Measurements from ENCODE around the gene ASB15.
A peak's percentile ranks its signal among the peaks of the same experiment; 100 is the strongest.

Gene ASB15

GRCh38 chr7:123643495-123644441 is 42.1 kb downstream of the ASB15 start:
- Histone ChIP-seq H2BK12ac (ENCODE audit: low read length in 2 of 2) (peak overlapping the region in 1 of 2 experiments; percentile 24), H4K91ac (ENCODE audit: low read length) (no peak overlapping the region), H3K9ac (ENCODE audit: low read length) (peak overlapping the region; percentile 54), H3K79me1 (replicated peaks; ENCODE audit: low read length, poor library complexity, severe bottlenecking) (no peaks in the 10 kb centered on the region), H2AK5ac (ENCODE audit: low read length, severe bottlenecking) (no peak overlapping the region), H3K23ac (ENCODE audit: low read length in 2 of 2) (no peak overlapping the region), H3K4me2 (ENCODE audit: low read length, poor library complexity, severe bottlenecking) (peak overlapping the region; percentile 36), H3K4me1 (ENCODE audit: control insufficient read depth, insufficient read depth, low read depth, low read length) (no peaks in the 10 kb centered on the region), H2AFZ (ENCODE audit: low read depth, low read length) (peak overlapping the region; percentile 61), H3K4me3 (ENCODE audit: insufficient read depth in 1 of 2, low read depth in 1 of 2, low read length in 2 of 2) (peak overlapping the region in 1 of 2 experiments; percentile 61), H2BK5ac (ENCODE audit: low read depth, low read length, poor library complexity, severe bottlenecking) (no peak overlapping the region), H3K9me3 (ENCODE audit: control insufficient read depth, low read length) (no peaks in the 10 kb centered on the region), H3K4ac (ENCODE audit: low read depth in 1 of 2, low read length in 2 of 2) (no peak overlapping the region), H3K27ac (ENCODE audit: low read length, poor library complexity, severe bottlenecking) (peak overlapping the region; percentile 19), H2BK120ac (ENCODE audit: low read depth, low read length) (no peak overlapping the region), H3K27me3 (ENCODE audit: control insufficient read depth in 1 of 2, insufficient read depth in 1 of 2, low read length in 2 of 2) (no peaks in the 10 kb centered on the region), H2BK15ac (ENCODE audit: low read depth, poor library complexity, severe bottlenecking) (no peak overlapping the region), H3K18ac (ENCODE audit: low read depth in 1 of 2, low read length in 2 of 2) (peak overlapping the region in 1 of 2 experiments; percentile 57), H4K8ac (ENCODE audit: low read length) (no peak overlapping the region), H3K36me3 (ENCODE audit: control insufficient read depth in 1 of 2, insufficient read depth in 2 of 2, low read depth in 1 of 2, low read length in 2 of 2) (no peaks in the 10 kb centered on the region), H3K14ac (ENCODE audit: low read length in 2 of 2) (no peak overlapping the region)
- peak; percentile 75 for DNase-seq
- WGBS = 5% methylated on average over 3 of the region's 6 CpGs

GRCh38 chr7:123645516-123645915 is 43.9 kb downstream of the ASB15 start:
- Histone ChIP-seq H3K9me3 (ENCODE audit: control insufficient read depth, low read length) (no peaks in the 10 kb centered on the region), H3K23ac (ENCODE audit: low read length in 2 of 2) (no peak overlapping the region), H3K36me3 (ENCODE audit: control insufficient read depth in 1 of 2, insufficient read depth in 2 of 2, low read depth in 1 of 2, low read length in 2 of 2) (no peaks in the 10 kb centered on the region), H3K18ac (ENCODE audit: low read depth in 1 of 2, low read length in 2 of 2) (no peak overlapping the region), H2BK12ac (ENCODE audit: low read length in 2 of 2) (no peak overlapping the region), H4K91ac (ENCODE audit: low read length) (no peak overlapping the region), H3K9ac (ENCODE audit: low read length) (no peak overlapping the region), H3K14ac (ENCODE audit: low read length in 2 of 2) (no peak overlapping the region), H2BK5ac (ENCODE audit: low read depth, low read length, poor library complexity, severe bottlenecking) (no peak overlapping the region), H4K8ac (ENCODE audit: low read length) (no peak overlapping the region), H3K27ac (ENCODE audit: low read length, poor library complexity, severe bottlenecking) (no peak overlapping the region), H2AK5ac (ENCODE audit: low read length, severe bottlenecking) (no peak overlapping the region), H3K4me1 (ENCODE audit: control insufficient read depth, insufficient read depth, low read depth, low read length) (no peaks in the 10 kb centered on the region), H3K79me1 (replicated peaks; ENCODE audit: low read length, poor library complexity, severe bottlenecking) (no peaks in the 10 kb centered on the region), H2BK15ac (ENCODE audit: low read depth, poor library complexity, severe bottlenecking) (no peak overlapping the region), H3K4me3 (ENCODE audit: insufficient read depth in 1 of 2, low read depth in 1 of 2, low read length in 2 of 2) (no peak overlapping the region), H2BK120ac (ENCODE audit: low read depth, low read length) (no peak overlapping the region), H3K4ac (ENCODE audit: low read depth in 1 of 2, low read length in 2 of 2) (no peak overlapping the region), H3K27me3 (ENCODE audit: control insufficient read depth in 1 of 2, insufficient read depth in 1 of 2, low read length in 2 of 2) (no peaks in the 10 kb centered on the region), H3K4me2 (ENCODE audit: low read length, poor library complexity, severe bottlenecking) (no peak overlapping the region), H2AFZ (ENCODE audit: low read depth, low read length) (no peak overlapping the region)
- WGBS = 58% methylated on average over 3 of the region's 3 CpGs
- DNase-seq = no peak

DNA sequence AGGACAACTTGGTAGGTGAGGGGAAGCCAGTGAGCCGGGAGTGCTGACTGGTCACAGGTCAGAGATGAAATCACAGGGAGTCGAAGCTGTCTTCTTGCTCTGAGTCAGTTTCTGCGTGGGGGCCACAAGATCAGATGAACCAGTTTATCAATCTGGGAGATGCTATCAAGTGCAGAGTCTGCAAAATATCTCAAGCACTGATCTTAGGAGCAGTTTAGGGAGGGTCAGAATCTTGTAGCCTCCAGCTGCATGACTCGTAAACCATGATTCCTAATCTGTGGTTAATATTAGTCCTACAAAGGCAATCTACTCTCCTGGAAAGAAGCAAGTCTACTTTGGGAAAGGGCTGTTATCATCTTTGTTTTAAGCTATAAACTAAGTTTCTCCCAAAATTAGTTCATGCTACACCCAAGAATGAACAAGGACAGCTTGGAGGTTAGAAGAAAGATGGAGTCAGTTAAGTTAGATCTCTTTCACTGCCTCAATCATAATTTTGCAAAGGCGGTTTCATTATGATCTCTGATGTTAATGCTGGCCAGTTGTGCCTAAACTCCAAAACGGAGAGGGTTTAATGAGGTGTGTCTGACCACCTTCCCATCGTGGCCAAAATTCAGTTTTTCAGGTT is 45.6 kb downstream of the ASB15 start:
- WGBS = 66% methylated on average over 7 of the region's 7 CpGs
- Histone ChIP-seq H3K36me3 (ENCODE audit: control insufficient read depth in 1 of 2, insufficient read depth in 2 of 2, low read depth in 1 of 2, low read length in 2 of 2) (no peaks in the 10 kb centered on the region), H3K79me1 (replicated peaks; ENCODE audit: low read length, poor library complexity, severe bottlenecking) (no peaks in the 10 kb centered on the region), H2BK120ac (ENCODE audit: low read depth, low read length) (no peak overlapping the region), H2BK12ac (ENCODE audit: low read length in 2 of 2) (no peak overlapping the region), H2AFZ (ENCODE audit: low read depth, low read length) (no peak overlapping the region), H3K9ac (ENCODE audit: low read length) (no peak overlapping the region), H3K9me3 (ENCODE audit: control insufficient read depth, low read length) (no peaks in the 10 kb centered on the region), H2AK5ac (ENCODE audit: low read length, severe bottlenecking) (no peak overlapping the region), H3K4ac (ENCODE audit: low read depth in 1 of 2, low read length in 2 of 2) (no peak overlapping the region), H3K4me1 (ENCODE audit: control insufficient read depth, insufficient read depth, low read depth, low read length) (no peaks in the 10 kb centered on the region), H3K27ac (ENCODE audit: low read length, poor library complexity, severe bottlenecking) (no peak overlapping the region), H3K23ac (ENCODE audit: low read length in 2 of 2) (no peak overlapping the region), H4K8ac (ENCODE audit: low read length) (no peak overlapping the region), H3K18ac (ENCODE audit: low read depth in 1 of 2, low read length in 2 of 2) (no peak overlapping the region), H3K27me3 (ENCODE audit: control insufficient read depth in 1 of 2, insufficient read depth in 1 of 2, low read length in 2 of 2) (no peaks in the 10 kb centered on the region), H4K91ac (ENCODE audit: low read length) (no peak overlapping the region), H3K14ac (ENCODE audit: low read length in 2 of 2) (no peak overlapping the region), H2BK5ac (ENCODE audit: low read depth, low read length, poor library complexity, severe bottlenecking) (no peak overlapping the region), H3K4me2 (ENCODE audit: low read length, poor library complexity, severe bottlenecking) (no peak overlapping the region), H3K4me3 (ENCODE audit: insufficient read depth in 1 of 2, low read depth in 1 of 2, low read length in 2 of 2) (no peak overlapping the region), H2BK15ac (ENCODE audit: low read depth, poor library complexity, severe bottlenecking) (no peak overlapping the region)
- no peak for DNase-seq

GRCh38 chr7:123649964-123650363 is 48.3 kb downstream of the ASB15 start:
- Histone ChIP-seq H3K27ac (ENCODE audit: low read length, poor library complexity, severe bottlenecking) (no peak overlapping the region), H2BK120ac (ENCODE audit: low read depth, low read length) (no peak overlapping the region), H3K23ac (ENCODE audit: low read length in 2 of 2) (no peak overlapping the region), H2BK5ac (ENCODE audit: low read depth, low read length, poor library complexity, severe bottlenecking) (no peak overlapping the region), H3K14ac (ENCODE audit: low read length in 2 of 2) (no peak overlapping the region), H3K4me2 (ENCODE audit: low read length, poor library complexity, severe bottlenecking) (no peak overlapping the region), H3K4me3 (ENCODE audit: insufficient read depth in 1 of 2, low read depth in 1 of 2, low read length in 2 of 2) (no peak overlapping the region), H4K8ac (ENCODE audit: low read length) (no peak overlapping the region), H2AFZ (ENCODE audit: low read depth, low read length) (no peak overlapping the region), H3K4ac (ENCODE audit: low read depth in 1 of 2, low read length in 2 of 2) (no peak overlapping the region), H3K9me3 (ENCODE audit: control insufficient read depth, low read length) (no peaks in the 10 kb centered on the region), H3K27me3 (ENCODE audit: control insufficient read depth in 1 of 2, insufficient read depth in 1 of 2, low read length in 2 of 2) (no peaks in the 10 kb centered on the region), H3K79me1 (replicated peaks; ENCODE audit: low read length, poor library complexity, severe bottlenecking) (no peaks in the 10 kb centered on the region), H3K18ac (ENCODE audit: low read depth in 1 of 2, low read length in 2 of 2) (no peak overlapping the region), H3K9ac (ENCODE audit: low read length) (no peak overlapping the region), H2BK15ac (ENCODE audit: low read depth, poor library complexity, severe bottlenecking) (no peak overlapping the region), H3K4me1 (ENCODE audit: control insufficient read depth, insufficient read depth, low read depth, low read length) (no peaks in the 10 kb centered on the region), H2AK5ac (ENCODE audit: low read length, severe bottlenecking) (no peak overlapping the region), H4K91ac (ENCODE audit: low read length) (no peak overlapping the region), H3K36me3 (ENCODE audit: control insufficient read depth in 1 of 2, insufficient read depth in 2 of 2, low read depth in 1 of 2, low read length in 2 of 2) (no peaks in the 10 kb centered on the region), H2BK12ac (ENCODE audit: low read length in 2 of 2) (no peak overlapping the region)
- peak; percentile 58 for DNase-seq
- WGBS = no CpG with 5 or more reads among the region's 2 CpGs
